GM23338 (cell line): ENCODE measurements around the gene SF3B1. TPM values are rescaled to one million over a fixed set of nuclear protein-coding genes. Genes with fewer than 3 reads are reported as not detected.

ENCODE experiments used
- ATAC-seq: fragments of 200-7000 bp; cut with Tn5 transposase; 3 replicates; pipeline ENCODE4 v1.9.1; 2020
- DNase-seq: peaks from one replicate; pipeline ENCODE4 v3.0.0-alpha.2; 2015; ENCODE audit warnings: low spot score
- H2AFZ ChIP-seq: fragments of 200-600 bp; sonication (generic); 2 replicates; pipeline ENCODE4 v1.8.0; 2016; ENCODE audit warnings: antibody characterized with exemption, mild to moderate bottlenecking, moderate library complexity
- H3F3A ChIP-seq: fragments of 200-600 bp; sonication (generic); replicated peaks from 2 replicates; pipeline ENCODE4 v1.8.0; 2017; ENCODE audit warnings: antibody characterized with exemption, mixed run types, low read depth
- H3K27ac ChIP-seq: fragments of 200-600 bp; sonication (generic); 2 replicates; pipeline ENCODE4 v1.6.1; 2016; ENCODE audit warnings: low read depth
- H3K27me3 ChIP-seq: fragments of 200-600 bp; sonication (generic); 2 replicates; pipeline ENCODE4 v1.8.0; 2016; ENCODE audit warnings: mild to moderate bottlenecking, mixed run types, moderate library complexity; ENCODE audit not compliant: insufficient read depth
- H3K36me3 ChIP-seq: fragments of 200-600 bp; sonication (generic); 2 replicates; pipeline ENCODE4 v1.8.0; 2016; ENCODE audit warnings: mild to moderate bottlenecking; ENCODE audit not compliant: insufficient read depth
- H3K4me1 ChIP-seq: fragments of 200-600 bp; sonication (generic); 2 replicates; pipeline ENCODE4 v1.8.0; 2016; ENCODE audit warnings: mild to moderate bottlenecking, moderate library complexity; ENCODE audit not compliant: insufficient read depth
- H3K4me2 ChIP-seq: fragments of 200-600 bp; sonication (generic); 2 replicates; pipeline ENCODE4 v1.7.1; 2017; ENCODE audit warnings: mixed run types
- H3K4me3 ChIP-seq: fragments of 200-600 bp; sonication (generic); 2 replicates; pipeline ENCODE4 v1.6.1; 2016; ENCODE audit warnings: mixed run types
- H3K79me2 ChIP-seq: fragments of 200-600 bp; sonication (generic); replicated peaks from 2 replicates; pipeline ENCODE4 v1.8.0; 2017; ENCODE audit warnings: mild to moderate bottlenecking; ENCODE audit not compliant: insufficient read depth
- H3K9me2 ChIP-seq: fragments of 200-600 bp; sonication (generic); 2 replicates; pipeline ENCODE4 v1.8.0; 2017; ENCODE audit not compliant: insufficient read depth
- H4K20me1 ChIP-seq: fragments of 200-600 bp; sonication (generic); replicated peaks from 2 replicates; pipeline ENCODE4 v1.8.0; 2017; ENCODE audit warnings: mild to moderate bottlenecking; ENCODE audit not compliant: insufficient read depth
- H3K27ac Mint-ChIP-seq: 2 replicates; pipeline ENCODE4 v1.8.0; 2020; ENCODE audit warnings: inconsistent platforms, mild to moderate bottlenecking, moderate library complexity, mixed read lengths
- H3K27me3 Mint-ChIP-seq: 3 replicates; pipeline ENCODE4 v1.8.0; 2022; ENCODE audit warnings: low read depth, mild to moderate bottlenecking, moderate library complexity, mixed read lengths, inconsistent platforms; ENCODE audit not compliant: insufficient read depth, poor library complexity
- H3K36me3 Mint-ChIP-seq: 3 replicates; pipeline ENCODE4 v1.8.0; 2021; ENCODE audit warnings: low read depth, mild to moderate bottlenecking, inconsistent platforms, moderate library complexity, mixed read lengths
- H3K4me1 Mint-ChIP-seq: 3 replicates; pipeline ENCODE4 v1.8.0; 2020; ENCODE audit warnings: mild to moderate bottlenecking, inconsistent platforms, mixed read lengths
- H3K4me3 Mint-ChIP-seq: 3 replicates; pipeline ENCODE4 v1.8.0; 2021; ENCODE audit warnings: moderate library complexity, mild to moderate bottlenecking, inconsistent platforms, mixed read lengths
- H3K9me3 Mint-ChIP-seq: 3 replicates; pipeline ENCODE4 v1.8.0; 2020; ENCODE audit warnings: moderate library complexity, mild to moderate bottlenecking, inconsistent platforms, mixed read lengths
- CREB1 ChIP-seq: fragments of 250-450 bp; sonication (Bioruptor Pico); IDR thresholded peaks from 2 replicates; pipeline ENCODE4 v1.5.0; 2020; ENCODE audit warnings: low read depth, mild to moderate bottlenecking, moderate library complexity
- EZH2 ChIP-seq: fragments of 200-600 bp; sonication (generic); IDR thresholded peaks from one replicate; pipeline ENCODE4 v1.8.0; 2017; ENCODE audit warnings: antibody characterized with exemption, mild to moderate bottlenecking, low read depth; ENCODE audit not compliant: unreplicated experiment
- EZH2phosphoT487 ChIP-seq: fragments of 200-600 bp; sonication (generic); IDR thresholded peaks from one replicate; pipeline ENCODE4 v1.8.1; 2018; ENCODE audit warnings: antibody characterized with exemption; ENCODE audit not compliant: unreplicated experiment
- JUNB ChIP-seq: IDR thresholded peaks from one replicate; pipeline ENCODE4 v1.6.1; 2016; ENCODE audit warnings: antibody characterized with exemption; ENCODE audit not compliant: unreplicated experiment
- STAT1 ChIP-seq: IDR thresholded peaks from one replicate; pipeline ENCODE4 v1.6.1; 2016; ENCODE audit warnings: antibody characterized with exemption; ENCODE audit not compliant: unreplicated experiment
- ZNF114 ChIP-seq: fragments of 250-450 bp; sonication (Bioruptor Pico); IDR thresholded peaks from 2 replicates; pipeline ENCODE4 v1.5.0; 2020; ENCODE audit warnings: mild to moderate bottlenecking, moderate library complexity
- ZNF331 ChIP-seq: fragments of 250-450 bp; sonication (Bioruptor Pico); IDR thresholded peaks from 2 replicates; pipeline ENCODE4 v1.5.0; 2020; ENCODE audit warnings: low read depth, mild to moderate bottlenecking, moderate library complexity
- polyA plus RNA-seq: library from polyadenylated mRNA; unstranded; fragments of >200 nt; fragmentation: Nextera tagmentation; extraction: Ambion mirVana; gene quantifications from 2 replicates; pipeline ENCODE4 v1.2.1, GENCODE V29; 2016
- total RNA-seq: library from RNA; depleted of rRNA; stranded (reverse); fragments of >200 nt; shearing (Covaris generic); gene quantifications from 2 replicates; pipeline ENCODE4 v1.2.3, GENCODE V29; 2014
- TF ChIP-seq, protein P1 (sequence below), 2 experiments: fragments of 200-600 bp in 1 of 2; sonication (generic) in 1 of 2; conservative IDR thresholded peaks; 2 replicates each; pipeline versions ENCODE4 v1.5.1 to v1.6.1; 2016 to 2017; ENCODE audit warnings: antibody characterized with exemption in 2 of 2, low read depth in 2 of 2, mild to moderate bottlenecking in 2 of 2, moderate library complexity in 1 of 2
- TF ChIP-seq, protein P2 (sequence below): IDR thresholded peaks from 2 replicates; pipeline ENCODE4 v1.6.1; 2016; ENCODE audit warnings: antibody characterized with exemption

SF3B1 gene
- total and polyA plus RNA-seq, 2 experiments from 2014 or later: 238 to 340 TPM

DNA sequence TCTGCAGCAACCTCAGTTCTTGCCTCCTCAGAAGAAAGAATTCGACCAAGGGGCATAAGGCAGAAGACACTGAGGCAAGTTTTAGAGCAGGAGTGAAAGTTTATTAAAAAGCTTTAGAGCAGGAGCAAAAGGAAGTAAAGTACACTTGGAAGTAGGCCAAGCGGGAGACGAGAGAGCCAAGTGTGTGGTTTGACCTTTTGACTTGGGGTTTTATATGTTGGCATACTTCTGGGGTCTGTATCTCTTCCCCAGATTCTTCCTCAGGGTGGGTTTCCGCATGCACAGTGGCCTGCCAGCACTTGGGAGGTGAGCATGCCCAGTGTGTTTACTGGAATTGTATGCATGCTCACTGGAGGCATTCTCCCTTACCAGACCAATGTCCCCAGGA, 64.9 kb downstream of the SF3B1 start (continued):
- TF ChIP-seq, protein P1, sequence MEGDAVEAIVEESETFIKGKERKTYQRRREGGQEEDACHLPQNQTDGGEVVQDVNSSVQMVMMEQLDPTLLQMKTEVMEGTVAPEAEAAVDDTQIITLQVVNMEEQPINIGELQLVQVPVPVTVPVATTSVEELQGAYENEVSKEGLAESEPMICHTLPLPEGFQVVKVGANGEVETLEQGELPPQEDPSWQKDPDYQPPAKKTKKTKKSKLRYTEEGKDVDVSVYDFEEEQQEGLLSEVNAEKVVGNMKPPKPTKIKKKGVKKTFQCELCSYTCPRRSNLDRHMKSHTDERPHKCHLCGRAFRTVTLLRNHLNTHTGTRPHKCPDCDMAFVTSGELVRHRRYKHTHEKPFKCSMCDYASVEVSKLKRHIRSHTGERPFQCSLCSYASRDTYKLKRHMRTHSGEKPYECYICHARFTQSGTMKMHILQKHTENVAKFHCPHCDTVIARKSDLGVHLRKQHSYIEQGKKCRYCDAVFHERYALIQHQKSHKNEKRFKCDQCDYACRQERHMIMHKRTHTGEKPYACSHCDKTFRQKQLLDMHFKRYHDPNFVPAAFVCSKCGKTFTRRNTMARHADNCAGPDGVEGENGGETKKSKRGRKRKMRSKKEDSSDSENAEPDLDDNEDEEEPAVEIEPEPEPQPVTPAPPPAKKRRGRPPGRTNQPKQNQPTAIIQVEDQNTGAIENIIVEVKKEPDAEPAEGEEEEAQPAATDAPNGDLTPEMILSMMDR (conservative IDR thresholded peaks at IDR 0.05; ENCODE audit: low read depth in 2 of 2): no peak
- TF ChIP-seq STAT1: no peak
- no peak for TF ChIP-seq EZH2

DNA sequence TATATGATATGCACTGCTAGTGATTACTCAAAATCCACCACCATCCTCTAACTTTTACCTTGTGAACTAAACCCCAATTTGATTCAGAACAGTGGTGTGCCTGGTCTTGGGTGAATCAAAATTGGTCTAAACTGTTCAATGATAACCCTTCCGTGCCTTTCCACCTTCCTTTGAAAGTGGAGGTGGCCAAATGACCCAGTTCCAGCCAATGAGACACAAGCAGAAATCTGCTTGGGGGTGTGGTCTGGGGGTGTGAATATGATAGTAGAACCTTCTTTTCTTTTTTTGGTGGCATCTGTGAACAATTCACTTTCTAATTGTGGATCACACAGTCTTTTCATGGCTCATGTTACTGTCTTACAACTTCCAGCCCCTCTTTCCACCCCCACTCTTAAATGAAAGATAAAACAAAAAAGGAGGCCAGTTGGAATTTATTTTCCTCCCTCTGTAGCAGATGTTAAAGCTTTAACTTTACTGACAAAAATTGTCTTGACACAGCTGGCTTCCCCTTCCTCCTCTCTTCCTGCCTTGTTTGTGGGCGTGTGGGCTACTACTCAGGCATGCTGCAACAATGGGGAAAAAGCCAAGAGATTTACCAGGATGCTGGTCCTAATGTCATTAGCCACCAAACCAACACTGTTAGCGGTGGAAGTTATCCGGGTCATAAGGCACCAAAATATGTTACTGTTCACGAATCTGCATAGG, 65.4 kb downstream of the SF3B1 start:
- Histone ChIP-seq H3K79me2 (no peaks in the 10 kb centered on the region), H3K4me2 (no peak overlapping the region), H2AFZ (peak overlapping the region; percentile 72), H3K27ac (no peak overlapping the region), H3F3A (no peaks in the 10 kb centered on the region), H3K27me3 (no peaks in the 10 kb centered on the region), H3K9me2 (no peaks in the 10 kb centered on the region), H3K36me3 (no peaks in the 10 kb centered on the region), H3K4me1 (no peaks in the 10 kb centered on the region), H4K20me1 (no peaks in the 10 kb centered on the region), H3K4me3 (no peak overlapping the region)
- Mint-ChIP-seq H3K4me1 (no peaks in the 10 kb centered on the region), H3K27me3 (peaks cover 11% of the 10 kb centered on the region), H3K27ac (no peak overlapping the region), H3K36me3 (no peaks in the 10 kb centered on the region; the same call in 2 of the 3 replicates), H3K4me3 (no peak overlapping the region), H3K9me3 (no peaks in the 10 kb centered on the region; the same call in 2 of the 3 replicates)
- DNase-seq (no peak), ATAC-seq (no peak)
- no peak for TF ChIP-seq ZNF331 (CRISPR knock-in tag)
- no peak for TF ChIP-seq ZNF114 (CRISPR knock-in tag)

DNA sequence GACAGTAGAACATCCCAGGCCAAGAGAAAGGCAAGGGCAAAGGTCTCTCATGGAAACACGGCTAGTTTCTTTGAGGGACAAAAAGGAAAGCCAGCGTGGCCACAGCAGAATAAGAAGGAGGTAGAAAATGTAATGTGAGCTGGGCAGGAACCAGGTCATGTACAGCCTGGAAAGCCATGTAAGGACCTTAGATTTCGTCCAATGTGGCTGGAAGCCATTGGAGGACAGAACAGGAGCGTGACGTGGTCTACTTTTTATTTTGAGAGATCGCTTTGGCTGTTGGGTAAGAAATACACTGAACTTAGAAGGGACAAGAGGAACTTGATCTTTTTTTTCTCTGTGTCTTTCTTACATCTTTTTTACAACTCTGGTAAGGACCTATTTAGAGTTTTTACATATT, 66.4 kb downstream of the SF3B1 start:
- Mint-ChIP-seq H3K27me3 (peaks cover 8% of the 10 kb centered on the region), H3K9me3 (no peaks in the 10 kb centered on the region; the same call in 2 of the 3 replicates), H3K27ac (no peak overlapping the region), H3K4me1 (no peaks in the 10 kb centered on the region), H3K36me3 (no peaks in the 10 kb centered on the region; the same call in 2 of the 3 replicates), H3K4me3 (no peak overlapping the region)
- no peak for ATAC-seq
- no peaks in the 10 kb centered on the region for H4K20me1 ChIP-seq
- no peaks in the 10 kb centered on the region for H3F3A ChIP-seq
- H3K27ac ChIP-seq: no peak overlapping the region
- no peaks in the 10 kb centered on the region for H3K79me2 ChIP-seq
- no peaks in the 10 kb centered on the region for H3K4me1 ChIP-seq
- H3K4me2 ChIP-seq: no peak overlapping the region
- TF ChIP-seq JUNB (no peak), STAT1 (no peak)
- no peaks in the 10 kb centered on the region for H3K27me3 ChIP-seq
- no peak overlapping the region for H3K4me3 ChIP-seq
- no peaks in the 10 kb centered on the region for H3K36me3 ChIP-seq
- no peaks in the 10 kb centered on the region for H3K9me2 ChIP-seq
- DNase-seq: no peak
- 0 out of 2 replicates have a peak overlapping the region, but pooled peaks have one; percentile 1 for H2AFZ ChIP-seq

DNA sequence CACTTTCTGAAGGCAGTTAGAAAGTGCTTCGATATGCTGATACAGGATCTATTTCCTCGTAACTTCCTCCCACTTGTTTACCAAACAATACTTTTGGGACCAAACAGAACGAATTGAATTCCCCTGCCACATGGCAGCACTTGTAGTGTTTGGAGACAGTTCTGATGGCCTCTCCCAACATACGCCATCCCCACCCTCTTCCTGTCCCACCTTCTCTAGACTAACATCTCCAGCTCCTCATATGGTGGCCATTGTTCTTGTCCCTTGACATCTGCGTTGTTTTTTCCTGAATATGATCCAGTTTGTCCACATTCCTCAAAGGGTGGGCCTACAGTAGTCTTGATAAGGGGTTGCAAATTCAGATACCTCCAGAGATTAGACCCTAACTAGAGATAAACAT, 70.8 kb downstream of the SF3B1 start:
- Histone ChIP-seq H3K27ac (no peak overlapping the region), H3K9me2 (no peaks in the 10 kb centered on the region), H3K79me2 (no peaks in the 10 kb centered on the region), H3K4me1 (no peaks in the 10 kb centered on the region), H3F3A (no peaks in the 10 kb centered on the region), H2AFZ (no peak overlapping the region; the same call in 1 of the 2 replicates), H3K27me3 (no peaks in the 10 kb centered on the region), H3K4me2 (no peak overlapping the region), H3K4me3 (no peak overlapping the region), H3K36me3 (no peaks in the 10 kb centered on the region), H4K20me1 (no peaks in the 10 kb centered on the region)
- Mint-ChIP-seq H3K4me1 (no peaks in the 10 kb centered on the region), H3K9me3 (no peaks in the 10 kb centered on the region), H3K27me3 (peaks cover 5% of the 10 kb centered on the region), H3K4me3 (no peak overlapping the region), H3K36me3 (no peaks in the 10 kb centered on the region), H3K27ac (no peak overlapping the region)
- ATAC-seq (no peak), DNase-seq (no peak)
- TF ChIP-seq EZH2phosphoT487 (no peak), CREB1 (CRISPR knock-in tag) (no peak), EZH2 (no peak)
- TF ChIP-seq, protein P2, sequence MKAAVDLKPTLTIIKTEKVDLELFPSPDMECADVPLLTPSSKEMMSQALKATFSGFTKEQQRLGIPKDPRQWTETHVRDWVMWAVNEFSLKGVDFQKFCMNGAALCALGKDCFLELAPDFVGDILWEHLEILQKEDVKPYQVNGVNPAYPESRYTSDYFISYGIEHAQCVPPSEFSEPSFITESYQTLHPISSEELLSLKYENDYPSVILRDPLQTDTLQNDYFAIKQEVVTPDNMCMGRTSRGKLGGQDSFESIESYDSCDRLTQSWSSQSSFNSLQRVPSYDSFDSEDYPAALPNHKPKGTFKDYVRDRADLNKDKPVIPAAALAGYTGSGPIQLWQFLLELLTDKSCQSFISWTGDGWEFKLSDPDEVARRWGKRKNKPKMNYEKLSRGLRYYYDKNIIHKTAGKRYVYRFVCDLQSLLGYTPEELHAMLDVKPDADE: no peak
